Activated CD8-positive, alpha-beta memory T cell treated with anti-CD3 and anti-CD28 coated beads for 4 hours (primary cell): ENCODE data around the gene LEP.
"Not testable (repeated sequence)": the region's sequence is repeated elsewhere in the genome, so short reads cannot be mapped to it uniquely, and the experiment has no call there.

ENCODE experiments used
- DNase-seq, 2 donors: peaks; one replicate each; pipeline ENCODE4 v3.0.0-alpha.2; 2020; ENCODE audit warnings: low read depth in 2 of 2

The LEP gene

DNA sequence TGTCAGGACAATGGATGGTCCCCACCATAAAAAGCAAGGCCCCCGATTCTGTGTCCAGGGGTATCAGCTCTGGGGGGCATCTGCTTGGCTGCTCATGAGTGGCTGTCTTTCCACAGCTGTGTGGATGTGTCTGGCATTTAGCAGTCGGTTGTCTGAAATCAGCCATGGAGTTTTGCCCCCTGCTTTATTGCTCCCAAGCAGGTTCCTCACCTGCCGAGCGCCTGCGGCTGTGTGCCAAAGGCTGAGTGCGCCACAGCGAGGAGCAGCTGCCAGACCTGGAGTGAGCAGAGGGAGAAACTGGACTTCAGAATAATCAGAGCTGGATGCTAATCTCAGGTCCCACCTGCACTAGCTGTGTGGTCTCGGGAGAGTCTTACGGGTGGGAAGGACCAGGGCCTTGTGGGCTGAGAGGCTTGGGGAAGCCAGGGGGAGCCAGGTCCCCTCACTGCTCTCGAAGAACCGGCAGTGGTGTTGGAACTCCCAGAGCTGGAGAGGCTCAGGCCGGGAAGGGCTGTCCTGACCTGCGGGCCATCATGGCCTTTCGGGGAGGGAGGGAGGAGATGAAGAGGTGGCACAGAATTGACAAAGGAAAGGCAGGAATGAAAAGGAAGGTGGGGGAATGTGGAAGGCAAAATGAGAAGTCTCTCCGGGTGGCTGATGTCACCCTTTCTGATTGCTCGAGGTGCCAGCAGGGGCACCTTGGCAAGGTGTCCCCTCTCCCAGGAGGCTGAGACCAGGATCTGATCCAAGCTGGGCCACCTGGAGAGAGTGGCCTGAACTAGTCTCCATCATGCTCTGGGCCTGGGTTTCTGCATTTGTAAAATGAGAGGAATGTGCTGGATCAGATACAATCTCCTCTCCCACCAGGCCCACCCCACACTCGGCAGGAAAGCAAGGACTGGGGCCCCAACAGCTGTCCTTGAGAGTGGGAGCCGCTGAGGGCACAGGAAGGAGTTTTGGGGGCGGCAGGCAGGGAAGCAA is 30.2 kb upstream of the LEP start:
- no peak for DNase-seq

DNA sequence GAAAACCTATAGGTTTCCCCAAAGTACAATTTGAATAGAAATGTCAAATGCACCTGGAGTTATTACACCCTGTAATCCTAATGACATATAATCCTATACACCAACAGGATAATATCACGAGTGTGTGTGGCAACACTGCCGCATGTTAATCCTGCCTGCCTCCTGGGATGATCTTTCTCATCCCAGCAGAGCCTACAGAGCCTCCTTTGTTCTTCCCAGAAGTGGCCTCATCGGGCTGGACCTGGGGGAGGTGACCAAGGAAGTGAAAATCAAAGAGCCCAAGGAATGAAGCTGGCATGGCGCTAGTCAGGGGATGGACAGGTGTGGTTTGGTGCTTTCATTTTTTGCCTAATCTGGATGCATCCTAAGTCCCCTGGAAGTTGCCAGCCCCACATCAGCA is 29.5 kb upstream of the LEP start:
- no peak for DNase-seq

DNA sequence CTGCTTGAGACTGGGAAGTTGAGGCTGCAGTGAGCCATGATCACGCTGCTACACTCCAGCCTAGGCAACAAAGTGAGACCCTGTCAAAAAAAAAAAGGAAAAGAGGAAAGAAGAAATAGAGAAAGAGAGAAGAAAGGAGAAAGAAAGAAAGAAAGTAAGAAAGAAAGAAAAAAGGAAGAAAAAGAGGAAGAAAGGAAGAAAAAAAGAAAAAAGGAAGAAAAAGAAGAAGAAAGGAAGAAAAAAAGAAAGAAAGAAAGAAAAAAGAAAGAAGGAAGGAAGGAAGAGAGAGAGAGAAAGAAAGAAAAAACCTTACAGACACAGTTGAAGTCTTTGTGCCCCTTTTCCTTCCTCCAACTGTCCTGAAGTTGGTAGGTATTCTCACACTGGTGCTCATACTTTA is 26.6 kb upstream of the LEP start:
- no peak for DNase-seq

DNA sequence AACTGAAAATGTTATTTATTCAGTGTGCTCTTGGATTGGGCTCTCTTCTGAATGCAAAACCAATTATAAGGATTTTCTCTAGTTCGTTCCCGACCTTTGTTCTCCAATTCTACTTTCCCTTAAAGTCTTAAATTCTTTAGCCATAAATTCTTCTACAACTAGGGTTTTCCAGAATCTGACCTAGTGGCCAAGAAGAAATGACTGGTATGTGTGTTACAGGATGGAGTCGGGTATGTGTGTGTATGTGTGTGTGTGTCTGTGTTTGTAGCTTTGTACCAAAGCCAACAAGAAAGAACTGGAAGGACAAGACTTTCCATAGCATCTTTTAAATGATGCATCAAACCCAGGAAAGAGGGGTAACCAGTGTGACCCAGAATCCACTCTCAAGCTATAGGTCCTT is 25.8 kb upstream of the LEP start:
- DNase-seq = no peak

DNA sequence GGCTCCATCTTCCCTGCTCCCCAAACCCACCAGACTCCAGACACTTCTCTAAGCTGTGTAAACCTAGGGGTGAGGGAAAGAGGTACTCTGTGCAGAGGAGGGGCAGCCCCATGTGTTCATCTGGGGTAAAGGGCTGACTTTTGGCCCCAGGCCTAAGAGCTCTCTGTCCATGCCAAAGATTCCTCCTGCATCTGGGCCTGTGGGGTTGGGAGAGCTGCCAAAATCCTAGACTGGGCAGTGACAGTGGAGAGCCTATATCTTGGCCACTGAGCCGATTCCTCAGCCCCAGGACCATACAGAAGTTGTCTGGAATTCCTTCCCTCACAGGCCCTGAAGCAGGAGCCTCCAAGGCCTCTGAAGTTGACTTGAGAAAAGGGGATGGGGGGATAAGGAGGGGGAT is 25.3 kb upstream of the LEP start:
- no peak for DNase-seq

DNA sequence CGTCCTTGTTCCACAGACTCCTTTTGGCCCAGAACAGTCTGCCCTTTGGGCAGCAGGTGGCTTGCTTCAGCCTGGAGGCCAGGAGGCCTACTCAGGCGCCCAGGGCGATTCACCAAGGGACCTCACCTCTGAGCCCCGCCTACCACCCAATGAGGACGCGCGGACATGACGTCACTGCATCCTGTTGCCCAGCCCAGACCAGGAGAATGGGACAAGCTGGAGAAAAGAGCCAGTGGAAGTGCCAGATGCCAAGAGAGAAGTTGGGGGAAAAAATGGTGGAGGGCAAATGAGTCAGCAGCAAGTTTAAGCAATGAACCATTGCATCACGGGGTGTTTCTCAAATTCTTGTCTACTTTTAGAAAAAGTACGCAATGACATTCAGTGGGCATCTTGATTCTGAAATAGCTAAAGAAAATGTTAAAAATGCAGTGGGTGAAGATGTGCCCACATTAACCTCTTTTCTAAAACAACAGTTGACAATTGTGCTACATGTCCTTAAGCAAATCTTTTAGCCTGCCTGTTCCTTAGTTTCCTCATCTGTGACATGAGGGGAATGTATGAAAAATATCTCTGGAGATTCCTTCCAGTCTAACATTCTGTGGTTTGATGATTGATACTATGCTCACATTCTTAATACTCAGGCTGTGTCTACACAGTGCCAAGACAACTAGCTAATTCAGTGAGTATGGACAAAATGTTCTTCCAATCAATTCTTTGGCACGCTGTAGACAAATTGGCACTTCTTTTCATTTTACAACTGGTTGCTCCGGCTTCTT is 23.9 kb upstream of the LEP start:
- DNase-seq = no peak

DNA sequence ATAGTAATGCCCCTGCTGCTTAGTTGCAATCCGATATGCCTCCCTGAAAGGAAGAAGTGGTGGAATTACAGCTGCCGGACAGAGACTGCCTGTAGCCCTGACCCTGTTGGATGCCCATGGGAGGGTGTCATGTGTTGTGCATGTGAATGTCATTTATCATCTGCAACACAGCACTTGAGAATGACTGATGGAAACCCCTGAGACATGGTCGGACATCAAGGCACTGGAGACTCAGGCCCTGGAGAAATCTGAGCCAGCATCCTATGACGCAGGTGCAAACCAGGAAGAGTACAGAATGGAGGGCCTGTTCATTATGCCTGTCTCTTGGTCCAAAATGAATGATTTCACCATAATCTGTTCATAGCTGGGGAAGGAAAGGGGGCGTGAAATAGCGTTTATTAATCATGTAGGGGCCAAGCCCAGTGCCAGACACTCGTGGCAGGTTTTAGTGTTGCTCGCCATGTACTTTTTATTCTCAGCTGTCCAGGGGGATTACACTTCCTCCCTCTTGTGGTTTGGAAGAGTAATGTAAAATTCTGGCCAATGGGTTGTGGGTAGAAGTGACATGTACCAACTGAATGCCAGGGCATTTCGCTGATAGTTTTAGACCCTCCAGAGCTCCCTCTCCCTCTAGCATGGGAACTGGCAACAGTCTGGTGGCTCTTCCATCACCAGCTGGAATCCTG is 23.0 kb upstream of the LEP start:
- DNase-seq = no peak

DNA sequence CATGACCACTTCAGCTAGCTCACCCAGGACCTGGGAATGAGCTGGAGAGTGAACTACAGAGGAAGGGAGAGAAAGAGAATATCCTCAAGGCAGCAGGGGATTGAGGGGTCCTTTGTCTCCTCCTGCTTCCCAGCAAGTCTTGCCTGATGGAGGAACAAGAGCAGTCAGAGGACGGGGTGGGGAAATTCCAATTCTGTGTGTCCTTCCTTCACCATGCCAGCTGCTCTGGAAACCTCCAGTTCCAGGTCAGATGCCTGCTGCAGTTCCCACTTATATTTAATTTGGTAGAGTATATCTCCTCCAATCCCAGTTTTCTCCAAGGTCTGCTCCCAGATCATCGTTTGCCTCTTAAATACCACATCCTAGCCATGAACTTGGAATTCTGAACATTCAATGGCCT is 21.4 kb upstream of the LEP start:
- DNase-seq = no peak

DNA sequence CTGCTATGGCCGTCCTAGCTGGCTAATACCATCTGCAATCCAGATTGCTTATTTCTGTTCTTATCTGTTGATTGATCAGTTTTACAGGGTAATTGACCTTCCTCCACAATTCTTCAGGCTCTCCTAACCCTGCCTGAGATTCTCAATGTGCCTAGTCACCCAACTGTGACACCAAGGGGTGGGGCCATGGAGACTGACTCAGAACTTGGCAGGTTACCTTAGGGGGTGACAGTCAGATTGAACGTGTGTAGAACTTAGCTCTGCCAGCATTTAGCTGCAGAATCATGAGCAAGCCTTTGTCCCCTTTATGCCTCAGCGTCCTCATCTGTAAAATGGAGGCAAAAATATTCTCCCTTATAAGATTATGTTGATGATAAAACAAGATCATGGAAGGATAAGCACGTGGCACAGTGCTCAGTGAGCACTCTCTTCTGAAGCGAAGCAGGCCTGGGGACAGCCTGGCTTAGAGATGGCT is 19.1 kb upstream of the LEP start:
- DNase-seq = no peak

DNA sequence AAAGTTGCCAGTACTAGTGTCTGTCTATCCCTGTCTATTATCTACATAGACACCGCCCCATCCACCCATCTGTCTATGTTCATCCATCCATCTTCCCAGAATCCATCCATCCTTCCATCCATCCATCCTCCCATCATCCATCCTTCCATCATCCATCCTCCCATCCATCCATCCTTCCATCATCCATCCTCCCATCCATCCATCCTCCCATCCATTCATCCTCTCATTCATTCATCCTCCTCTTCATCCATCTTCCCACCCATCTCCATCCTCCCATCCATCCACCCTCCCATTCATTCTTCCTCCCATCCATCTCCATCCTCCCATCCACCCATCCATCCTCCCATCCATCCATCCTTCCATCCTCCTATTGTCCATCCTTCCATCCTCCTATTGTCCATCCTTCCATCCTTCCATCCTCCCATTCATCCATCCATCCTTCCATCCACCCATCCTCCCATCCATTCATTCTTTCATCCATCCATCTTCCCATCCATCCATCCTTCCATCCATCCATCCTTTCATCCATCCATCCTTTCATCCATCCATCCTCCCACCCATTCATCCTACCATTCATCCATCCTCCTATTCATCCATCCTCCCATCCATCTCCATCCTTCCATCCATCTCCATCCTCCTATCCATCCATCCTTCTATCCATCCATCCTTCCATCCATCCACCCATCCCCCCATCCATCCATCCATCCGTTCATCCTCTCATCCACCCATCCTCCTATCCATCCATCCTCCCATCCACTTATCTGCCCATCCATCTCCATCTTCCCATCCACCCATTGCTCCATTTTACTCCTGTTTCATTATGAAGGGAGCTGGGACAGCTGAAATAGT is 14.7 kb upstream of the LEP start:
- no peak for DNase-seq

DNA sequence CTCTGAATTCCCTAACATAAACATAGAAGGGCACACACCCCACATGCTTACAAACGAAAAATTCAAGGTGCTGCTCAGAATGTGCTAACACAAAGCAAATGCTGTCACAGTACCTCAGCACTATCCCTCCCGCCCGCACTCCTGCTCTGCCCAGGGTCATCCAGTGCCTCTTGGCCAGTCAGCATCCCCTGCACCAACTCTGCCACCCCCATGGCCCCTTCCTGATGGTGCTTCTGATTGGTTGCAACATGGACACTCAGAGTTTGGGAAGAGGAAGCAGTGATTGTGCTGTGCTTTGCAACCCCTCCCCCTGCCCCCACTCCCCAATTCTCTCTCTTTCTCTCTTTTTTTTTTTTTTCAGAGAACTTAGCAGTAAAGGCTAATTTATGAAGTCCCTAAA is 13.8 kb upstream of the LEP start:
- DNase-seq = no peak

DNA sequence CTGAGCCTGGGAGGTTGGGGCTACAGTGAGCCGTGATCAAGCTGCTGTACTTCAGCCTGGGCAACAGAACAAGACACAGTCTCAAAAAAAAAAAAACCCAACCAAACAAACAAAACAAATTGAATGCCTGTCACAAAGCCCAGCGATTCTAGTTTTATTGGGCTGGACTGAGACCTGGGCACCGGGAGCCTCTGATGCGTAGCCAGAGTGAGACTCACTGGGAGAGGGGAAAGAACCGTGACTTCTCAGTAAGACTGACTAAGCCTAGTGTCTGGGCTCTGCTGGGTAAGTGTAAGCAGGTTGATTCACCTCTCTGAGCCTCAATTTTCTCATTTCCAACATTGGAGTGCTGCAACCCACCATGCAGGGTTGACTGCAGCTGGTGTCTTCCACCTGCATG is 10.1 kb upstream of the LEP start:
- no peak for DNase-seq

DNA sequence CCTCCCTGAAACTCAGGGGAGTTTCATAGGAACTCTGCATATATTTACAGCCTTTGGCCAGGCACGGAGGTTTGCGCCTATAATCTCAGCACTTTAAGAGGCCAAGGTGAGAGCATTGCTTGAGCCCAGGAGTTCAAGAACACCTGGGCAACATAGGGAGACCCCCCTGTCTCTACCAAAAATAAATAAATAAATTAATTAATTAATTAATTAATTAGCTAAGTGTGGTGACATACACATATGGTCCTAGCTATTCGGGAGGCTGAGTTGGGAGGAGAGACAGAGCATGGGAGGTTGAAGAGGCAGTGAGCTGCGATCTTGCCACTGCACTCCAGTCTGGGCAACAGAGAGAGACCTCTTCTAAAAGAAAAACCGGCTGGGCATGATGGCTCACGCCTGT is 9.4 kb upstream of the LEP start:
- DNase-seq = no peak

DNA sequence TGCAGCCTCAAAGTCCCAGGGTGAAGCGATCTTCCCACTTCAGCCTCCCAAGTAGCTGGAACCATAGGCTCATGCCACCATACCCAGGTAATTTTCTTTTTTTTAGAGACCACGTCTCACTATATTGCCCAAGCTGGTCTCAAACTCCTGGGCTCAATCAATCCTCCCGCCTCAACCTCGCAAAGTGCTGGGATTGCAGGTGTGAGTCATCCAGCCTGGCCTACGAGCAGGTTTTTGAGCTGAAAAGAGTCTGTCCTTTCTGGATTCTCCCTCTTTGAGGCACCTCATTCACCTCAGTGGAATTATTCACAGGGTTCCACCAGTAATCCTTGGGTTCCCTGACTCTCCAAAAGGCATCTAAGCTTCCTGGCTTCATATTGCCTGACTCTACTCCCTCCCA is 7.6 kb upstream of the LEP start:
- no peak for DNase-seq

DNA sequence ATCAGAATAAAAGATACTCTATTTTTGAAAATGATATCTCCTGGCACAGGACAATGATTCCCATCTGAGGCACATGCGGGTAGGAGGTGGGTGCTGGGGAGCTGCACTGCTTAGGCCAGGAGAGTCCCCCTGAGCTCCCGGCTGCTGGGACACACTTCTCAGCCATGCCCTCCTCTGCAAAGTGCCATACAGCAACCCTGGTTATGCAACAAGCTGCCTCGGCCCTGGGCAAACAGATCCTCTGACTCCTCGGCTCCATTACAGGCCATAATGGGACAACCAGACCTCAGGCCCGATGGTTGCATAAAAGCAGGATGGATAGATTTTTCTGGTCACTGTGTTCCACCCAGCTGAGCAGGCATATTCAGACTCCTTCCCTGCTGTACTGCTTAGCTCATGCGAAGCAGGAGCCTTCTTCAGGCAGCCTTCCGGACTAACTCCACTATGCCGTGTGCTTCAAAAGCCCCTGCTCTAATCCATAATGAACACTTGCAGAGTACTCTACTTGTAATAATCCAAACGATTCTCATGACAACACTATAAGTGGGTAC is 6.5 kb upstream of the LEP start:
- DNase-seq = no peak

DNA sequence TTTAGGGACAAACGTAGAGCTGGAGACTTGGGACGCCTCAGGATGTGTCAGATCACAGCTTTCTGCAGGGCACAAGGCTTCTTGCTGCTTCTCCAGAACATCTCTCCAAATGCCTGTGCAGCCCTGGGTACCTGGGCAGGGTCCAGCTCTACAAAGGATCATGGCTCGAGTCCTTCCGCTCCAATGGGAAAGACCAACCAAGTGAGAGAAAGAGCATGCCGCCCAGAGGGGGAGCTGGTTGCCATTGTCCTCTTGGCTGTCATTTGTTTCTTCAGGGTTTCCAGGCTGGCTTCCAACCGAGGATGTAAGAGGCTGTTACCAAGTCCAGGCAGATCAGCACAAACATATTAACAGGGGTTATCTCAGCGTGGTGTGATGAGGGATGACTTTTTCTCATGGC is 5.6 kb upstream of the LEP start:
- no peak for DNase-seq

DNA sequence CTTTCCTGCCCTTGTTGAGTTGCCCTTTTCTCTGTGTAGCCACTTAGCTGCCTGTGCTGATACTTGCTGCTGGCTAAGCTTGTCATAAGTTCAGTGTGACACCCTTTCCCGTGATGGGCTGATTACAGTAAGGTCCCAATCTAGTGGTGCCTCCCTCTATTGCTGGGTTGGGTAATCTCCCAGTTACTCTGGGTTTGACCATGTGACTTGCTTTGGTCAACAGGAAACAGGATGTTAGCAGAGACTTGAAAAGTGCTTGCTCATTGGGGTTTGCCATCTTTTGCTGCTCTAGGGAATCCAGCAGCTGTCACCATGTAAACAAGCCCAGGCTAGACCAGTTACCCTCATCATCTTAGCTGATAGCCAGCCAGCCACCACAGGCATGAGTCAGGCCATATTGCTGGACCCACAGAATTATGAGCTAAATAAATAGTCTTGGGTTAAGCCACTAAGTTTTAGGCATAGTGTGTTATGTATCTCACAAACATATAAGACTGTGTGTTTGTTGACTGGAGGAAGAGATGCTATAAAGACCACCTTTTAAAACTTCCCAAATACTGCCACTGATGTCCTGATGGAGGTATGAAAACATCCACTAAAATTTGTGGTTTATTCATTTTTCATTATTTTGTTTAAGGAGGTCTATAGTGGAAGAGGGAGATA is 4.0 kb upstream of the LEP start:
- no peak for DNase-seq

DNA sequence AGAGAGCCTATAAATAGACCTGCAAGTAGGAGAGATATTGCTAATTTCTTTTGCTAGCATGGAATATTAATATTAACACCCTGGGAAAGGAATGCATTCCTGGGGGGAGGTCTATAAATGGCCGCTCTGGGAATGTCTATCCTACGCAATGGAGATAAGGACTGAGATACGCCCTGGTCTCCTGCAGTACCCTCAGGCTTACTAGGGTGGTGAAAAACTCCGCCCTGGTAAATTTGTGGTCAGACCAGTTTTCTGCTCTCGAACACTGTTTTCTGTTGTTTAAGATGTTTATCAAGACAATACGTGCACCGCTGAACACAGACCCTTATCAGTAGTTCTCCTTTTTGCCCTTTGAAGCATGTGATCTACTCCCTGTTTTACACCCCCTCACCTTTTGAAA is 1.9 kb upstream of the LEP start:
- not testable (repeated sequence) for DNase-seq

DNA sequence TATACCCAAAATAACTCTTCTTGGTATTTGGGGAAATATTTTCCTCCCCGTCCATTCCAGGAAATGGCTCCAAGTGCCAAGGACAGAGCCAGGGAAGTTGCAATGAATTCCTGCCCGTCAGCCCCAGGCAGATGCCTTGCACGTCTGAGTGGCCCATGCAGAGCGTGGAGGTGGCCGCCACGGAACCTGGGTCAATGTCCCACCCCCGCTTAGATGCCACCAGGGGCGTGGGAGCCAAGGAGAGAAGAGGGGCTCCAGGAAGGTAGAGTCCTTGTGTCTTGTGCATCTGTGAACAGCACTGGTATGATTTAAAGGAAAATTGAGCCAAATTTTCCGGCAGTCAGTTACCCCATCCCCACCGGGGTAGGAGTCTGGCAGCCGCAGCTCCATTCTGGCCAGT is 1.6 kb downstream of the LEP start:
- no peak for DNase-seq

DNA sequence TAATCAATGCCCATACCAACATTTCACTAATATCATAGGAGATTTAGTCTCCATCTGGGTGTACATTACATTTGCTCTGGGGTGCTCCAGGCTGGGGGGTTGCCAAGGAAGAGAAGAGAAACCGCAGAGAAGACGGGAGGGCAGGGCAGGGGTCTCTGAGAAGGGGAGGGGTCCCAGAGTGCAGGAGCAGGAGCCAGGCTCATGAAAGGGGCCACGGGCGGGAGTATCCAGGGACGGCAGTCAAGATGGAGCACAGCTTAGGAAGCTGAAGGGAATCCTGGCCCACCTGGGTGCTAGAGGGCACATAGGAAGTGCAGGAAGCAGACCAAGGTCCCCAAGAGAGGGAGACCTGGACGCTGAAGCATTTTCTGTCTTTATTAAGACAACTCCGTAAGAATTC is 2.2 kb downstream of the LEP start:
- DNase-seq = no peak

DNA sequence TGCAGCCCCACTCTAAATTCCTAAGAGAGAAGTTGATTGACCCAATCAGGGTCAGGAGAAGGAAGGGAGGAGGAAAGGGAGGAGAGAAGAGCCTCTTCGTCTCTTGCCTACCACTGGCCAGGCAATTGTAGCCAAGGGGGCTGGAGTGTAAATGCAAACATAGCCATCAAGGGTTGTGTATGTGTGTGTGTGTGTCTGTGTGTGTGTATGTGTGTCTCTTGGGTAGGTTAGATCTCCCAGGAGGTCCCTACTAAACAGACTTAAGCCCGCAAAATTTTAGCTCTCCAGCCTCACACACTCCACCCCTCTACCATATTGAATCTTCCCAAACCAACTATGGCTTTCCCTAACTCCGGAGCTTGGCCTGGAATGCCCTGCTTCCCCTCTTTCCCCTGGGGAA is 3.8 kb downstream of the LEP start:
- no peak for DNase-seq
